ENCODE measurements around the gene NRL. TPM values are rescaled to one million over a fixed set of nuclear protein-coding genes. Genes with fewer than 3 reads are reported as not detected.

Gene NRL
- total and polyA plus RNA-seq, 2 donors (not counting 1 experiment from before 2014, with no cell fraction given), result 0.45 to 0.99 TPM

GRCh38 chr14:24092505-24093206, 22.1 kb downstream of the NRL start:
- no peak overlapping the region for H3K4me3 ChIP-seq (replicated peaks in 1 of 4; ENCODE audit: control extremely low read depth in 1 of 4, insufficient read depth in 1 of 4, low read depth in 3 of 4, low read length in 4 of 4)
- no peak for DNase-seq (ENCODE audit: low read depth in 2 of 2)
- H3K4me1 ChIP-seq (ENCODE audit: control insufficient read depth, extremely low read depth, insufficient read depth, low read length), result peaks cover 2% of the 10 kb centered on the region
- H3K4me2 ChIP-seq (ENCODE audit: extremely low read depth, insufficient read depth, low read length), result no peak overlapping the region
- H3K9me3 ChIP-seq (ENCODE audit: control insufficient read depth, insufficient read depth, low read depth, low read length), result no peaks in the 10 kb centered on the region
- H4K20me1 ChIP-seq (ENCODE audit: control insufficient read depth, extremely low read depth, insufficient read depth, low read length), result no peaks in the 10 kb centered on the region
- H3K9ac ChIP-seq (ENCODE audit: insufficient read depth, low read length), result no peak overlapping the region
- TF ChIP-seq EZH2 (IDR thresholded peaks at IDR 0.05; ENCODE audit: low read length, missing control alignments) (no peak), CTCF (conservative IDR thresholded peaks at IDR 0.05 in 1 of 2, IDR thresholded peaks at IDR 0.05 in 1 of 2; ENCODE audit: low read depth in 1 of 2, low read length in 2 of 2) (no peak)
- no peak overlapping the region for H3K27ac ChIP-seq (ENCODE audit: insufficient read depth, low read length)
- no peaks in the 10 kb centered on the region for H3K79me2 ChIP-seq (ENCODE audit: control insufficient read depth, insufficient read depth, low read length)
- no peak overlapping the region for H2AFZ ChIP-seq (ENCODE audit: low read length)
- no peaks in the 10 kb centered on the region for H3K36me3 ChIP-seq (ENCODE audit: control insufficient read depth, insufficient read depth, low read length)
- no peaks in the 10 kb centered on the region for H3K27me3 ChIP-seq (ENCODE audit: control insufficient read depth, insufficient read depth, low read length)

- Histone ChIP-seq H3K27ac (ENCODE audit: insufficient read depth, low read length) (no peak overlapping the region), H3K79me2 (ENCODE audit: control insufficient read depth, insufficient read depth, low read length) (no peaks in the 10 kb centered on the region), H3K4me1 (ENCODE audit: control insufficient read depth, extremely low read depth, insufficient read depth, low read length) (peaks cover 2% of the 10 kb centered on the region), H3K9me3 (ENCODE audit: control insufficient read depth, insufficient read depth, low read depth, low read length) (no peaks in the 10 kb centered on the region), H3K9ac (ENCODE audit: insufficient read depth, low read length) (no peak overlapping the region), H3K36me3 (ENCODE audit: control insufficient read depth, insufficient read depth, low read length) (no peaks in the 10 kb centered on the region), H3K4me2 (ENCODE audit: extremely low read depth, insufficient read depth, low read length) (no peak overlapping the region), H3K27me3 (ENCODE audit: control insufficient read depth, insufficient read depth, low read length) (no peaks in the 10 kb centered on the region), H2AFZ (ENCODE audit: low read length) (no peak overlapping the region), H4K20me1 (ENCODE audit: control insufficient read depth, extremely low read depth, insufficient read depth, low read length) (no peaks in the 10 kb centered on the region), H3K4me3 (replicated peaks in 1 of 4; ENCODE audit: control extremely low read depth in 1 of 4, insufficient read depth in 1 of 4, low read depth in 3 of 4, low read length in 4 of 4) (no peak overlapping the region)
- no peak for DNase-seq (ENCODE audit: low read depth in 2 of 2)
- TF ChIP-seq EZH2 (IDR thresholded peaks at IDR 0.05; ENCODE audit: low read length, missing control alignments) (no peak), CTCF (conservative IDR thresholded peaks at IDR 0.05 in 1 of 2, IDR thresholded peaks at IDR 0.05 in 1 of 2; ENCODE audit: low read depth in 1 of 2, low read length in 2 of 2) (no peak)
Measured at GRCh38 chr14:24092110-24092504, 22.6 kb downstream of the NRL start.

GRCh38 chr14:24089890-24090289, 24.9 kb downstream of the NRL start:
- Histone ChIP-seq H3K9me3 (ENCODE audit: control insufficient read depth, insufficient read depth, low read depth, low read length) (no peaks in the 10 kb centered on the region), H4K20me1 (ENCODE audit: control insufficient read depth, extremely low read depth, insufficient read depth, low read length) (no peaks in the 10 kb centered on the region), H3K4me1 (ENCODE audit: control insufficient read depth, extremely low read depth, insufficient read depth, low read length) (no peaks in the 10 kb centered on the region), H3K9ac (ENCODE audit: insufficient read depth, low read length) (no peak overlapping the region), H3K36me3 (ENCODE audit: control insufficient read depth, insufficient read depth, low read length) (no peaks in the 10 kb centered on the region), H3K27me3 (ENCODE audit: control insufficient read depth, insufficient read depth, low read length) (no peaks in the 10 kb centered on the region), H3K27ac (ENCODE audit: insufficient read depth, low read length) (no peak overlapping the region), H3K79me2 (ENCODE audit: control insufficient read depth, insufficient read depth, low read length) (no peaks in the 10 kb centered on the region), H3K4me2 (ENCODE audit: extremely low read depth, insufficient read depth, low read length) (no peak overlapping the region), H2AFZ (ENCODE audit: low read length) (no peak overlapping the region), H3K4me3 (replicated peaks in 1 of 4; ENCODE audit: control extremely low read depth in 1 of 4, insufficient read depth in 1 of 4, low read depth in 3 of 4, low read length in 4 of 4) (no peak overlapping the region)
- DNase-seq (ENCODE audit: low read depth in 2 of 2), result no peak
- TF ChIP-seq EZH2 (IDR thresholded peaks at IDR 0.05; ENCODE audit: low read length, missing control alignments) (no peak), CTCF (conservative IDR thresholded peaks at IDR 0.05 in 1 of 2, IDR thresholded peaks at IDR 0.05 in 1 of 2; ENCODE audit: low read depth in 1 of 2, low read length in 2 of 2) (no peak)

Data from fibroblast of lung (primary cell).